Thyroid gland (tissue), 4 donors: ENCODE measurements around the gene SLC10A3.

Experiments used
- POLR2A ChIP-seq, 2 donors: fragments of 450-650 bp; IDR thresholded peaks; one replicate each; pipeline ENCODE4 v1.6.1; 2017; ENCODE audit warnings: antibody characterized with exemption in 2 of 2, mild to moderate bottlenecking in 2 of 2, moderate library complexity in 1 of 2
- TF ChIP-seq, protein P1 (sequence below), 6 experiments: fragments of 200-600 bp in 3 of 6; fragments of 450-650 bp in 3 of 6; sonication (generic) in 3 of 6; IDR thresholded peaks; one replicate each; pipeline ENCODE4 v1.5.1; 2016 to 2019; ENCODE audit warnings: antibody characterized with exemption in 6 of 6, mild to moderate bottlenecking in 2 of 6, inconsistent platforms in 1 of 6, moderate library complexity in 1 of 6

DNA sequence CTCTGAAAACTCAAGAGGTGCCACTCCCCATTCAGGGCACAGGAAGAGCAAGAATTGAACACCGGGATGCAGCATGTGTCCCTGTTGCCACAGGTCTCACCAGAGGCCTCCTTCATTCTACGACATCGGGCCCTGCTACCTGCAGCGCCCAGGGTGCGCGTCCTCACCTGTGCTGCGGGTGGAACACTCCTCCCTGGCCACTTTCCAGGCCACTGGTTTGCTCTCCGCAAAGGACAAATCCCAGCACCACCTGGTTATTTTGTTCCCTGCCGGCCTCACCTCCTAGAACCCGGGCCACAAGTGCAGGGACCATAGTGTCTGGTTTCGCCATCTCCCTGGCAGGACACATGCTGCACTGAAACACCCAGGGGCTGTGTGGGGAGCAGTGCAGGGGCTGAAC, 39.9 kb upstream of the SLC10A3 start:
- TF ChIP-seq, protein P1, sequence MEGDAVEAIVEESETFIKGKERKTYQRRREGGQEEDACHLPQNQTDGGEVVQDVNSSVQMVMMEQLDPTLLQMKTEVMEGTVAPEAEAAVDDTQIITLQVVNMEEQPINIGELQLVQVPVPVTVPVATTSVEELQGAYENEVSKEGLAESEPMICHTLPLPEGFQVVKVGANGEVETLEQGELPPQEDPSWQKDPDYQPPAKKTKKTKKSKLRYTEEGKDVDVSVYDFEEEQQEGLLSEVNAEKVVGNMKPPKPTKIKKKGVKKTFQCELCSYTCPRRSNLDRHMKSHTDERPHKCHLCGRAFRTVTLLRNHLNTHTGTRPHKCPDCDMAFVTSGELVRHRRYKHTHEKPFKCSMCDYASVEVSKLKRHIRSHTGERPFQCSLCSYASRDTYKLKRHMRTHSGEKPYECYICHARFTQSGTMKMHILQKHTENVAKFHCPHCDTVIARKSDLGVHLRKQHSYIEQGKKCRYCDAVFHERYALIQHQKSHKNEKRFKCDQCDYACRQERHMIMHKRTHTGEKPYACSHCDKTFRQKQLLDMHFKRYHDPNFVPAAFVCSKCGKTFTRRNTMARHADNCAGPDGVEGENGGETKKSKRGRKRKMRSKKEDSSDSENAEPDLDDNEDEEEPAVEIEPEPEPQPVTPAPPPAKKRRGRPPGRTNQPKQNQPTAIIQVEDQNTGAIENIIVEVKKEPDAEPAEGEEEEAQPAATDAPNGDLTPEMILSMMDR (IDR thresholded peaks at IDR 0.05): no peak
- no peak for TF ChIP-seq POLR2A (IDR thresholded peaks at IDR 0.05)
